Cardiac fibroblast (primary cell): ENCODE measurements around the gene TMEM37.
"Not testable (repeated sequence)": the region's sequence is repeated elsewhere in the genome, so short reads cannot be mapped to it uniquely, and the experiment has no call there.

Experiments
- DNase-seq, 2 donors: peaks; one replicate each; pipeline versions ENCODE4 v3.0.0 to v3.0.0-alpha.2; 2010; ENCODE audit warnings: low read depth in 2 of 2
- H3K4me3 ChIP-seq, 2 donors: replicated peaks in 1 of 2; 1 replicate in 1 of 2; 2 replicates in 1 of 2; pipeline ENCODE4 v1.5.1; 2011; ENCODE audit warnings: low read depth in 2 of 2, low read length in 2 of 2, mild to moderate bottlenecking in 2 of 2, moderate library complexity in 1 of 2
- TF ChIP-seq, protein P1 (sequence below): IDR thresholded peaks from one replicate; pipeline ENCODE4 v1.5.1; 2011; ENCODE audit warnings: low read depth, mild to moderate bottlenecking, low read length, inconsistent platforms

TMEM37 gene

GRCh38 chr2:119393971-119394748 is 37.5 kb upstream of the TMEM37 start:
- no peak overlapping the region for H3K4me3 ChIP-seq
- TF ChIP-seq, protein P1, sequence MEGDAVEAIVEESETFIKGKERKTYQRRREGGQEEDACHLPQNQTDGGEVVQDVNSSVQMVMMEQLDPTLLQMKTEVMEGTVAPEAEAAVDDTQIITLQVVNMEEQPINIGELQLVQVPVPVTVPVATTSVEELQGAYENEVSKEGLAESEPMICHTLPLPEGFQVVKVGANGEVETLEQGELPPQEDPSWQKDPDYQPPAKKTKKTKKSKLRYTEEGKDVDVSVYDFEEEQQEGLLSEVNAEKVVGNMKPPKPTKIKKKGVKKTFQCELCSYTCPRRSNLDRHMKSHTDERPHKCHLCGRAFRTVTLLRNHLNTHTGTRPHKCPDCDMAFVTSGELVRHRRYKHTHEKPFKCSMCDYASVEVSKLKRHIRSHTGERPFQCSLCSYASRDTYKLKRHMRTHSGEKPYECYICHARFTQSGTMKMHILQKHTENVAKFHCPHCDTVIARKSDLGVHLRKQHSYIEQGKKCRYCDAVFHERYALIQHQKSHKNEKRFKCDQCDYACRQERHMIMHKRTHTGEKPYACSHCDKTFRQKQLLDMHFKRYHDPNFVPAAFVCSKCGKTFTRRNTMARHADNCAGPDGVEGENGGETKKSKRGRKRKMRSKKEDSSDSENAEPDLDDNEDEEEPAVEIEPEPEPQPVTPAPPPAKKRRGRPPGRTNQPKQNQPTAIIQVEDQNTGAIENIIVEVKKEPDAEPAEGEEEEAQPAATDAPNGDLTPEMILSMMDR: no peak
- DNase-seq: no peak

DNA sequence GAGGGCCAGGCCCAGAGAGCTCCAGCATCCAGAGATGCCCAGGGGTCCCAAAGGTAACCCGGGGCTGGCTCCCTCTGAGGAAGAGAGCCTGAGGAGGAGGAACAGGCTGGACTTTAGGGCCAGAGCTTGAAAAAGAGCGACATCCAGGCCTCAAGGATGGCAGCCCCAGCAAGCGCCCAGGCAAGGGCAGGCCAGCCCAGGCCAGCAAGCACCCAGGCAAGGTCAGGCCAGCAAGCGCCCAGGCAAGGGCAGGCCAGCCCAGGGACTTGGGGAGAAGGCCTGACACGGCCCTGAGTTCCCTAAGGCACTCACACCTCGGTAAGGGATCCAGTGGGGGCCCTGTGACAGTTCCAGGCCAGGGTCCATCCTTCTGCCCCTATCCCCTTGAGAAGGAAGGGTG is 34.5 kb upstream of the TMEM37 start:
- no peak for DNase-seq
- H3K4me3 ChIP-seq: no peak overlapping the region
- TF ChIP-seq, protein P1: no peak

GRCh38 chr2:119402106-119402505 is 29.5 kb upstream of the TMEM37 start:
- DNase-seq: peak in 1 of 2 donors; percentile 15
- TF ChIP-seq, protein P1: no peak
- no peak overlapping the region for H3K4me3 ChIP-seq

GRCh38 chr2:119402645-119403560 is 28.8 kb upstream of the TMEM37 start:
- peak in 1 of 2 donors; percentile 30 for DNase-seq
- H3K4me3 ChIP-seq: no peak overlapping the region

GRCh38 chr2:119403618-119404017 is 28.0 kb upstream of the TMEM37 start:
- not testable (repeated sequence) for DNase-seq, H3K4me3 ChIP-seq

More at GRCh38 chr2:119402645-119403560, 28.8 kb upstream of the TMEM37 start:
- TF ChIP-seq, protein P1: no peak

GRCh38 chr2:119405151-119405550 is 26.5 kb upstream of the TMEM37 start:
- H3K4me3 ChIP-seq: no peak overlapping the region
- TF ChIP-seq, protein P1: no peak
- DNase-seq: no peak
